NCI-H526 (cell line): ENCODE data around the gene RAMACL.
A peak's percentile ranks its signal among the peaks of the same experiment; 100 is the strongest.
"Not testable (repeated sequence)": the region's sequence is repeated elsewhere in the genome, so short reads cannot be mapped to it uniquely, and the experiment has no call there.

Experiments used
- DNase-seq, 2 experiments: peaks; one replicate each; lab custom pipeline; 2025; lab: John Stamatoyannopoulos, UW

Gene RAMACL

DNA sequence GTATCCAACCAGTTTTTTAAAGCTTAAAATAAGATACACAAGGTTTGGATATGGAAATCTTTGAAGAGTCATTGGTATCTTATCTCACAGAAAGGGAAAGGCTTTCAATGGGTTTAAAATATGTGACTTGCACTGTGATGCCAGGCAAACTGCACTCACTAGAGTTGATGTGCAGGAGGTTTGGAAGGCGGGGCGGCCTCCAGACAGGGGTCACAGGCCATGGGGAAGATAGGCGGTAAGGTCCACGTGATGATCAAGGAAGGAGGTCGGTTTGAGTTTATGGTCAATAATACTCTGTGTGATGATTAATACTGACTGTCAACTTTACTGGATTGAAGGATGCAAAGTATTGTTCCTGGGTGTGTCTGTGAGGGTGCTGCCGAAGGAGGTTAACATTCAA, 9.5 kb upstream of the RAMACL start:
- DNase-seq: no peak

DNA sequence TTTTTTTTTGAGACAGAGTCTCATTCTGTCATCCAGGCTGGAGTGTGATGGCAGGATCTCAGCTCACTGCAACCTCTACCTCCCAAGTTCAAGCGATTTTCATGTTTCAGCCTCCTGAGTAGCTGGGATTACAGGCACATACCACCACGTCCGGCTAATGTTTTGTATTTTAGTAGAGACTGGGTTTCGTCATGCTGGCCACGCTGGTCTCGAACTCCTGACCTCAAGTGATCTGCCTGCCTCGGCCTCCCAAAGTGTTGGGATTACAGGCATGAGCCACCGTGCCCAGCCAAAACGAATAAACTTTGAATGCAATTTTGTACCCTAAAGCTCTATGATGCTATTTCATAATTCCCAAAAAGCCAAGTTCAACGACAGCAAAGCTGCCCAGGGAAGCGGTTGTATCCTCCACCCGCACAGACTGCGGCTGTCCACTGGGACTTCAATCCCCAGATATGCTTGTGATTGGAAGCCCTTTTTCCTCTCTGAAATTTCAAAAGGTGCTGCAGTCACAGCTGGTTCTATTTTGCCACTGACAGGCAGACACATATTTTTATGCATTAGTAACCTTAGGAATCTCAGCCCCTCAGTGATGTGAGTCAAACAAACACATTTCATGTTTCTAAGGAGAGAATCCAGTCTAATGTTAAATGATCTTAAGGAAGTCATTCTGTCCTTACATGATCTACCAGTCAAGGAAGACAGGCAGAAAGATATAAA, 8.7 kb upstream of the RAMACL start:
- DNase-seq: no peak

DNA sequence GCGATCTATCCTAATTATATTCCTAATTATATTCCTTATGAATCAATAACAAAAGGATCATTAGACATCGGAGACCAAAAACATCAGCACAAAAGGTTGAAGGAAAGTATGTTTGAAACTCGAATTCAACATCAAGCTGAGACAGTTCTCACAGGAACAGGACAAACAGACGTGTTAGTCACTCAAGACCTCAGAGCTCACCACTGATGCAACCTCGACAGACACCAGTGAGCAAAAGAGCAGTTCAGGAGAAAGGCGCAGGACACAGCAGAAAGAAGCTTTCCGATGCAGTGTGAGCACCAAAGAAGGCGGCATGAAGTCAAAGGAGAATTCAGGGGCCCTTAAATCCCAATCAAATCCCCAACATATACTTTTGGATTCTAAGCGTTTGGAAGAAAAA, 6.3 kb upstream of the RAMACL start:
- DNase-seq: no peak

DNA sequence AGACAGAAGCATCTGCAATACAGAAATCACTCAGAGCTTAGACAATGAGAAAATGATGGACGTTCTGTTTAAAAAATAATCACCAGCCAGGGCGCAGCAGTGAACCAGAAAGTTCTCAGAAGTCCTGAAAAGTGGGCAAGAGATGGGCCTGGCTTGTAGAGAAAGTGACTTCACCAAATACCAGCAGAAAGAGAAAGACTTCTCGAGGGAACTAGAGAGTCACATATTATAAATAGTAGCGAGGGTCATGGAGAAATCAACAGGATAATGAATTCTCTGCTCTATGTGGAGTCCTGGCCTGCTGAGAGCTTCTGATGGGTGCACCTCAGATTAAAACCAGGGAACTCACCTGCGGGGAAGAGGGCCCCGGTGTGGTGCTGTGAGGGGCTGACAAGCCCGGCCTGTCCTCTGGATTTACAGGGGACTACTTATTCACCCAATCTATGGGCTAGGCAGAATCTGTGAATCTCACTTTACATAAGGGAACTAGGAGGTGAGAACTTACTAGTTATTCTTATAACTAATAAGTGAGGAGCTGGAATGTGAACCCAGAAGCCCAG, 5.6 kb upstream of the RAMACL start:
- DNase-seq: no peak

DNA sequence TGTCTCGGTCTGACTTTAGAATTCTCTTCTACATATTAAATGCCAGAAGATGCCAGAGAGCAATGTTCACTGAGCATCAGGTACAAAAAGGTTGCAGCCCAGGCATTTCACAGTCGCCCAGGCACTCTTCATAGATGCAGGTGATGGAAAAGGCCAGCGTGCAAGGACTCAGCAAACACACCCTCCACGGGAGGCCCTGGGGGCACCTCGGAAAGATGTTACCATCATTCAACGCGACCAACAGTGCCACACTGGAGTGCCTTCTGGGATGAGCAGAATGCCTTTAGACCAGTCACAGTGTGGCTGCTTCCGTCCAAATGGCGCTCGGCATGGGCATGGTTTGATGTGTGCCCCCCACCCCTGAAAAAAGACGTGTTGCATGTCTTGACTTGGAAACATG, 4.5 kb upstream of the RAMACL start:
- DNase-seq: no peak

DNA sequence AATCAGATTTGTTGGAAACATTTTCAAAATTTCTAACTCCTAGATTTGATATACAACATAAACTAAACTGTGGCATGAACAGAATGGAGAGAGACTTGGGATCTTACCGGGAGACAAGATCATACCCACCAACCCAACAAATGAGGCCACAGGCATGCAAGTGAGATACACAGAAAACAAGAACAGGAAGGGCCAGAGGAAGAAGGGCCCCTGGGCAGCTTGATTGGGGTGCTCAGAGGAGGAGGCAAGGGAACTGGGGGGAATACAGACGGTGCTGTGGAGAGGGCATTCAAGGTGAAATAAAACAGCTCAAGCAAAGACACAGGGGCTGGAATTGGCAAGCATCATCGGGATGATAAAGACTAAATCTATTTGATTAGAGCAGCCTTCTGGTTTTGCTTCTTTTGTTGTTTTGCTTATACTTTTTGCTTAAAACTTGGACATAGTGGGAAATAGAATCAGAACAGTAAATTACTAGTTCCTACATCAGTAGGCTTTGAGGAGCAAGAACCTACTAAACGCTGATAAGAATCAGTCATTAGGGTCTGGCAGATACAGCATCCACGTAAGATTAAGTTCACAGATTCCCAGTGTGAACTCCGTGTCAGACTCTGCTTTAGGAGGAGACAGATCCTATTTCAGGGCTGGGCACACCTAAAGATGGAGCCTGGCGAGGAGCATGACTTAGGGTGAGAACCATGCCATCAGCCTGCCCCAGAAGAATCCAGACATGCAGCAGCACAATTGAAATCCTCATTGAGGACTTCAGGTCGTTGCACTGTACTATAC, 3.5 kb upstream of the RAMACL start:
- DNase-seq: peak in 1 of 2 experiments; percentile 27

DNA sequence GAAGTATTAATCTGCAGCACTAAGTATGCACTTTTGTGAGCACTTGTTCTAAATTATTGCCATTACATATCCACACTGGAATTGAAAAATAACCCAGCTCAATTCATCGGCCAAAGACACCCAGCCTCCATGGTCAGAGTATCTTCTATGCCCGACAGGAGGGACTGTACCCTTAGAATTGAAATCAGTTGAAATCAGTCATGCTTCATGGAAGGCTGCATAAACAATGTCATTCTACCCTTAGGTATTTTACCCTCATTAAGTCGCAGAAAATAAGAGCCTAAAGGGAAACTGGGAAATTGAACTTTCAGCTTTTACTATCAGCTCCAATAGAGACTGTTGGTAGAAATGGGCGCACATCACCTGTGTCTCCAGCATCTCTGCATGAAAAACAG, 2.9 kb upstream of the RAMACL start:
- DNase-seq: peak in 1 of 2 experiments; percentile 8

DNA sequence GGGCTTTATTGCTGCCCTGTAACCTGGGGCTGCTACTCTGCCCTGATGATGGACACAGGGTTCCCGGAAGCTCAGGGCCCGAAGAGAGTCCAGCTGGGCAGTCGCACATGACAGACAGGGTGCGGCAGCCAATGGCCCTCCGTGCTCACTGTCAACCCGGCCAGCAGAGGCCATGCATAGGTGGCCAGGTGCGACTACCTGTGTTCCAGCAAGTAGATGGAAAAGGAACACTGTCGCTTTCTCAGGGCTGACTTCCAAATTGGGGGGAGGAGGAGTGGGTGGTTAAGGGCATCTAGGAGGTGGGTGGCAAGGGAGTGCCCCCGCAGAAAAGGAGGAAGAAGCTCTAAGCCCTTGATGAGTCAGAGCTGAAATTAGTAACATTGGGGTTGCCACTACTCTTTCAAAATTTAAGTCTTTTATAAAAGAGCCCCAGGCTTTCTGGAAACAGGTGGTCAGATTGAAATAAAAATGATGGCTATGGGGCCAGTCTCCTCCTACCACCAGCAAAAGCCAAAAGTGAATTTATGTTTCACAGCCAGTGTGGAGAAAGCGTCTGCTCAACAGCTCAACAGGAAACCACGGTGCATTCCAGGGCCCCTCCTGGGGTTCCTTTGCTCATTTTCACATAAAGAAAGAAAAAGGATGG, 2.3 kb upstream of the RAMACL start:
- no peak for DNase-seq

DNA sequence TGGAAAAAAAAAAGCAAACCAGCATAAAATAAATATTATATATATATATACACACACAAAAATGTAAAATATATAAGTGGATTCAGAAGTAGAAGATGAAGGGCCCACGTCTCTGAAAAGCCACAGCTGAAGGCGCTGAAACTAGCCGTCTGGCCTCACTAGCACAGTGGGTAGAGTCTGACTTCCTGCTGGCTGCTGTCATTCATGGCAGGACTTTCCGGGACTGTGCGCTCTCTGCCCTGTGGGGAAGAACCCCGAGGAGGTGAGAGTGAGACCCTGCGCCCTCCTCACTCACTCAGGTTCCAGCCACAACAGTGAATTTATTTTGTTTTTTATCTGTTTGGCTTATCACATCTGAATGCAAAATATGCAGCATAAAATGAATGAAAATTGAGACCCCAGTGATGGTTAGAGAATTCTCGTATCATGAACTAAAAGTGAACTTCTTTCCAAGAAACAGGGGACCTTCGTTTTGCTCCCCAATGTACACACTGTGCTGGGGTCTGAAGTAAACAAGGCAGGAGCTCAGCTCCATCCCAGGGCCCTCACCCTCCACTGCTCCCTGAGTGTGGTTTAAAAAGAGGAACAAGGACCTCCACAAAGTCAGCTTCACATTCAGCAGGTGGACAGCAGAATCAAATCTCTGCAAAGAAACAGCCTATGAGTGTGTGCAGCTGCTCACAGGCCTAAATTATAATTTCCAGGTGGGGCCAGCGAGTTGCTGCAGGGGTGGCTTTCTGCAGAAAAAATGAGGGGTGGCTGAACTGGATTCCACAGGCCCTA, 1.3 kb upstream of the RAMACL start:
- no peak for DNase-seq

DNA sequence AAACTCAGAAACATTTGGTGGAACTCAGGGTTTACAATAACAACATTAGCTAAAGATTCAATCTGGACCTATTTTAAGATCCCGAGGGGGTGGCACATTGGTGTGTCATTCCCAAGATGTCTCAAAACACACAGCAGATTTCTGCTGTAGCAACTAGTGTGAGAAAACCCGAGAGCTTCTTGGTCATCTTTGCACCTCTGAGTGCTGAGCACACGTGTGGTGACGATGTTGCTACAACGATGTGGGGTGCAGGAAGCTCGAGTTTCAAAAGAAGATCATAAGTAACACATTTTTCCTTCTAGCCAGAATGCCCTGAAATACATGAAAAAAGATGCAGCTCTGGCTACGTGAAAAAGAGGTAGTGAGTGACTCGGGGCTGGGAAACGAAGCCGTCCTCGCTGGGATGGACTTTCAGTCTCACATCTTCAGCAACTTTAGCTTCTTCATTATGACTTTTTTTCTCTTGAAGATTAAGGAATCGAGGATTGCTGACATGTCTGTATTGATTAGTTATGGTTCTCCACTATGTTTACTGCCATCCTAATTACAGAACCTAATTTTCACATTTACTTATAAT, 1.5 kb downstream of the RAMACL start:
- DNase-seq: no peak

DNA sequence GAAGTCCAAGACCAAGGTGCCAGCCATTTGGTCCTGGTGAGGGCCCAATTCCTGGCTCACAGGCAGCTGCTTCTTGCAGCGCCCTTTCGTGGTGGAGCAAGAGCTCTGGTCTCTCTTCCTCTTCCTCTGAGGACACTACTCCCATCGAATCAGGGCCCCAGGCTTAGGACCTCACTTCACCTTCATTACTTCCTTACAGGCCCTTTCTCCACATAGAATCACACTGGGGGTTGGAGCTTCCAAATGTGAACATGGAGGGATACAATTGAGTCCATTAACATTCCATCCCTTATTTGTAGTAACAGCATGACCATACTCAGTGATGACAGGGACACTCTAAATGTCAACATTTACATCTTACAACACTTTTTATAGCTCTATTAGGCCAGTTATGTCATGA, 2.3 kb downstream of the RAMACL start:
- DNase-seq: no peak

DNA sequence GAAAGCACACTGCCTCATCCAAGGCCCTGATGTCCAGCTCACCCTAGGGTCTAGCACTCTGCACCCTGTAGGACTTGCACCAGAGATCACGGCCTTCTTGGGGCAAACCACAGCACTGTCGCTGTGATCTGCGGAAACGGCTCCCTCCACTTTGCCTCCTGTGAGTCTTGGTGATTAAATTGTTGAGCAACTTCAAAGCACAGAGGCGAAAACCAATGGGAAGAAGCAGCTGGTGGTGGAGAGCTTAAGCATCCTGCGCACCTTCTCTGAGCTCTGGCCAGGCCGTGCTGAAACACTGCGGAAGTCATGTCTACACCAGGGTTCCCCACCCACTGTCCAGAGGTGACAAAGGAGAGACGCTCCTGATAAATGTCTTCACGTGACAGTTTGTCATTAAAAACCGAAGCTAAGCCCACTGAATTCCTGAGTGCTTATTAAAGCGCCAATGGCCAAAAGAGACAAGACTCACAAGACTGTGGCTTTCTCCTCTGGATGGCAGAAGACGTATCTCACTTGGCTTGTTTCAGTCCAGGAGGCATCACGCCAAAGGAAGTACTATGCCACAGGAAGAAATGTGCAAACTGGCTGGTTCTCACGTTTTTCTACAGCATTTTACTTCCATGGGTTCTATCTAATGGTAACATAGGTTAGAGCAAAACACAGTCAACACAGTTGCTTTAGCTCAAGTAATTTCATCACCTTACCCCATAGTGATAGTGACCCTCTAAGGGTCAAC, 3.1 kb downstream of the RAMACL start:
- DNase-seq: no peak

DNA sequence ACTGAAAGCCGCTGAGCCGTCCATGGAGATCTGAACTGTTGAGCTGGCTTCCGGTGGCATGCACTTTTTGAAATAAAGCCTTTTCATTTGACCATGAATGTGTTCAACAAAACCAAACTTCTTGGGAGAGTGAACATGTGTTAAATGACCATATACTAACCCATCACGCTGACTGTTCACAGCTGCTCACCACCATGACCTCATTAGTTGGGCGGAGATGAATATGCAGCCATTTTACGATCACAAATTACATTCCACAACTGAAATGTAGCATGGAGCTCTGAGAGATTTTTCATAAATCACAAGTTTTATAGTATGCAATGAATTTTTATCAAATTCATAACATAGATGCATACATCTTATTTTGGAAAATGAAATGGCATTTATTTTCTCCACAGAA, 4.2 kb downstream of the RAMACL start:
- no peak for DNase-seq

DNA sequence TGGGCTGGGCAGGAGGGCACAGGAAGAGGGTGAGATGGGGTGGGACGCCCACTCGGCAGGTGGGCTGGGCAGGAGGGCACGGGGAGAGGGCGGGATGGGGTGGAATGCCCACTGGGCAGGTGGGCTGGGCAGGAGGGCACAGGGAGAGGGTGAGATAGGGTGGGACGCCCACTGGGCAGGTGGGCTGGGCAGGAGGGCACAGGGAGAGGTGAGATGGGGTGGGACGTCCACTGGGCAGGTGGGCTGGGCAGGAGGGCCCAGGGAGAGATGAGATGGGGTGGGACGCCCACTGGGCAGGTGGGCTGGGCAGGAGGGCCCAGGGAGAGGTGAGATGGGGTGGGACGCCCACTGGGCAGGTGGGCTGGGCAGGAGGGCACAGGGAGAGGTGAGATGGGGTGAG, 4.7 kb downstream of the RAMACL start:
- not testable (repeated sequence) for DNase-seq

DNA sequence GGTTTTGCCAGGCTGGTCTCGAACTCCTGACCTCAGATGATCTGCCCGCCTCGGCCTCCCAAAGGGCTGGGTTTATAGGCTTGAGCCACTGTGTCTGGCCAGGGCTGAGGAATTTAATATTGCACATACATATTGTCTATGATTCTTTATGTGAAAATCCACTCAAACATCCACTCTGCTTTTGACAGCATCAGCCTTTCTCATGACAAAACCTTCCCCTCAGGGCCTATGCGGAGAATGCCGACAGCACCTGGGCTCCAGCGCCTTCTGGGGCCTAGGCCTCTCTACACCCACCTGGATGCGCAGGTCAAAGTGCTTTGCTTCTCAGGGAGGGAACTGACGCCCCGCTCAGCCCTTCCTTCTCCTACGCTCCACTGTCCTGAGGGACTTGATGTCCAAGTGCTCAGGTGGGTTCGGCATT, 5.4 kb downstream of the RAMACL start:
- DNase-seq: no peak

DNA sequence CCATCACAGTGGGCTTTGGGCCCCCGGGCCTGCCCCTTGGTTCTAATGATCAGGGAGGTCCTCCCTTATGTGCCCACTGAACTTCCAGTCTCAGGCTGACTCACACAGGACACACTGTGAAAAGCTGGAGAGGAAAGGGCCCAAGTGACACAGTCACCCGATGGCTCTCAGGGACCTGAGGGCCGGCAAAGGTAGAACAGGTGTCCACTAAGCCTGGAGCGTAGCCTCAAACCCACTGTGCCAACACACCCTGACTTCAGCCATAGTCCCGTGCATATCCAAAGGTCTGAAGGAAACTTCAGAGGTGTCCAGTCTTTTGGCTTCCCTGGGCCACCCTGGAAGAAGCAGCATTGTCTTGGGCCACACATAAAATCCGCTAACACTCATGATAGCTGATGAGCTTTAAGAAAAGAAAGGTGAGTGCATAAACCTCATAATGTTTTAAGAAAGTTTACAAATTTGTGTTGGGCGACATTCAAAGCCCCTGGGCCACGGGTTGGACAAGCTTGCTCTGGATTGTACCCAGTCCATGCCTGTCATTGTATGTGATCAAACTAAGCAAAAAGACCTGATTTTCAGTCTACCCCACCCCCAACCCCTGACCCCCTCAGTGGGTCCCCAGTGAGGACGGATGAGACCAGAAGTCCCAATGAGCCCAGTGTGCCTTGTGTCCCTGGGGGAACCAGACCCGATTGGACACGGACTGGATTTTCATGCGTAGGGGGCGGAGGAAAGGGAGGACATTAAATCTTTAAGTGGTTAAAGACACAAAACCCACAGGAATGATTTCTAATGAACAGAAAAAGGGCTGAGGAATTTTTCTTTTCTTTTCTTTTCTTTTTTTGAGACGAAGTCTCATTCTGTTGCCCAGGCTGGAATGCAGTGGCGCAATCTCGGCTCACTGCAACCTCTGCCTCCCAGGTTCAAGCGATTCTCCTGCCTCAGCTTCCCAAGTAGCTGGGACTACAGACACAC, 6.1 kb downstream of the RAMACL start:
- no peak for DNase-seq

DNA sequence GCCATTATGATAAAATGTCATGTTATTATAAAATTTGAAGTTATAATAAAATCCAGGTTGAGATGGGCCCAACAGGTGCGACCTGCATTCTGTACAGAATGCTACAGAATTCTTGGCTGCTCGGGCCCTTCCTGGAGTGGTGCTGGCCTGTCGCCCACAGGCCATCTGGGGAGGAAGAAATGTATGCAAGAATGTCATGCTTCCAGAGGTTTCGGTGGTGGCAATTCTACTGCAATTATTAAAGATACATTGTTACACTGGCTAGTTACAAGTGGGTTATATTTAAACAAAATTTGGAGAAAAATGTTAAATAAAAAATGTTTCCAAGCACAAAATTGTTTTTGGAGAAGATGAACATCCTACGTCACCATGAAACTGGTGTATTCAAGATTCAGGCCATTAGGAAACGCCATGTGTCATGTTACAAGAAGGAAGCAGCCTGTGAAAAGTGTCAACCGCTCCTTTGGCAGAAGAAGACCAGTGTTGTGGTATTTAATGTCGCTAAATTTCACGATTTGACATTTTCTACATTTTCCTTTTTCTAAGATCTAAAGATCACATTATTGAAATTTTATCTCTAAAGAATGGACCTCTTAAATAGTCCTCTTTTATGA, 7.1 kb downstream of the RAMACL start:
- no peak for DNase-seq

DNA sequence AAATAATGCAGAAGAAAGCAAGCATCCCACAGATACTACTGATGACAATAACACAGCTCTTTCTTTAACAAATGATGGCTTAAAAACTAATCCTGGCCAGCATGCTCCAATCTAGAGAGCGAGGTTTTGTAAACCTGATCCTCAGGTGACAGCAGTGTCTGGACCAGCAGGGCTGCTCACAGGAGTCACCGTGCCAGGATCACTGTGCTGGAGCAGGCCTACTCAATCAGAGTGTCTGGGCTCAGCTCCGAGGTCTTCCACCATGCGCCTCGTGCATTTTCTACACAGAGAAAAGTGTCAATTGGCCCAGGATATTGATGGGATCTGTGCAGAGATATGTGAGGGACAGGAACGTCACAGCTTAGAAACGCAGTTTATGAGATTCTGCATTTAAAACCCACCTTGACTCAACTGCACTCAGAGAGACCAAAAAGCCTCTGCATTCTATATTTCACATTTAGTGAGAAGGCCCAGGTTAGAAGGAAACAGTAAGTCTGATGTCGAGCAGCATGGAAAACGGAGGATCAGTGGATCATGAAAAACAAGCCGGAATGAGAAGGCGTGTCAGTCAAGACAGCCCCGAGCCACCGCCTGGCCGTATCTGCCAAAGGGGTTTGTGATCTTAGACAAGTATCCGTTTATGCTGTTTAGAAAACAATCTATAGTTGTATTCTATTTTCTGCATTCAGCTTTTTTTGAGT, 7.8 kb downstream of the RAMACL start:
- no peak for DNase-seq

DNA sequence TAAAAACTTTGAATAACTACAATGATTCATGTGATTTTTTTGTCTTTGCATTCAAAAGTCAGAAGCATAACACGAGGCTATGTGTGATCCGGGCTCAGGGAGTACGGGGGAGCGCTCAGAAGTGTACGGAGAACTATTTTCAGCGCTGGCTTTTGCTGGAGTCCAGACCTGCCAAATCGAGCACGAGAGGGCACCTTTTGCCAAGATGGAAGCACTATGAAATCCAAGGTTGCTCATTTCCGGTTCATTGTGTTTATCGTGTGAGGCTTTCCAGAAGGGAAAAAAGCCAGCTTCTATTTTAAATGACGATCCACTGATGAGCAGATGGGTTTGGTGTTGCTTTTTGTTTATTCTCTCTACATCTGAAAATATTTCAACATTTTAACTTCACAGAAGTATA, 11.3 kb downstream of the RAMACL start:
- DNase-seq: no peak
